Measurements from ENCODE around the gene BEND3. TPM values are rescaled to one million over a fixed set of nuclear protein-coding genes. Genes with fewer than 3 reads are reported as not detected.
"Not testable (repeated sequence)": the region's sequence is repeated elsewhere in the genome, so short reads cannot be mapped to it uniquely, and the experiment has no call there.

BEND3 gene
- total RNA-seq, 1 experiment from 2014 or later: 7.7 TPM

DNA sequence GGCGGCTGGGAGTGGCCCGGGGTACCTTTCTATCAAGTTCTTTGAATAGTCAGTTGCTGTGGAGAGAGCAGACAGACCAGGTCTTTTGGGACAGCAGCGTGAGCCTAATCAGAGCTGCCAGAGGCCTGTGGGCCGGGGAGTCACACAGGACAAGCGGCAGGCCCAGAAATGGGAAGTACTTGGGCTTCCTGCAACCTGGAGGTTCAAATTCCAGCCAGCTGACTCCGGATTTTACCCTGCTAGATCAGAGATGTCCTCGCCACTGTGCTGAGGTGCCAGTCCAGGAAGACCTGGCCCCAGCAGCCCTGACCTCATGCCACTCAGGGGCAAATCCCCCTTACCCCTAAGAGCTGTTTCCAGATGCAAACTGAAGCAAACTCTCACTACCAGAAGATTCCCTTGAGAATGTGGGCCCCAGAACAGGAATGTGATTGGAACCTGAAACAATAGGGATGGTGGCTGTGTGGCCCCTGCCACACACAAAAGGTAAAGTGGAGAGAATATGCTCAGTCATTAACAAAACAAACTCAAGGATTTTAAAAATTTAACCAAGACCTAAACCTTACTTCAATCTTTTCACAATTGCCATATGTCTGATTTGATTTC, 9.7 kb downstream of the BEND3 start:
- Histone ChIP-seq H3K9me3 (ENCODE audit: low read length) (no peaks in the 10 kb centered on the region), H3K9me2 (replicated peaks; ENCODE audit: insufficient read depth, low read length) (no peaks in the 10 kb centered on the region), H4K20me1 (ENCODE audit: insufficient read depth, low read depth, low read length) (no peaks in the 10 kb centered on the region), H3K27me3 (ENCODE audit: low read length) (no peaks in the 10 kb centered on the region), H3K27ac (ENCODE audit: low read length) (no peak overlapping the region), H2AFZ (ENCODE audit: low read length) (no peak overlapping the region), H3K79me2 (ENCODE audit: low read length) (peaks cover 72% of the 10 kb centered on the region), H3K36me3 (ENCODE audit: insufficient read depth, low read length) (no peaks in the 10 kb centered on the region), H3K9ac (ENCODE audit: low read length) (no peak overlapping the region), H3K4me1 (ENCODE audit: low read length) (peaks cover 43% of the 10 kb centered on the region), H3K4me2 (ENCODE audit: low read depth, low read length, poor library complexity, severe bottlenecking) (no peak overlapping the region), H3K4me3 (ENCODE audit: low read length) (no peak overlapping the region)
- DNase-seq: no peak

DNA sequence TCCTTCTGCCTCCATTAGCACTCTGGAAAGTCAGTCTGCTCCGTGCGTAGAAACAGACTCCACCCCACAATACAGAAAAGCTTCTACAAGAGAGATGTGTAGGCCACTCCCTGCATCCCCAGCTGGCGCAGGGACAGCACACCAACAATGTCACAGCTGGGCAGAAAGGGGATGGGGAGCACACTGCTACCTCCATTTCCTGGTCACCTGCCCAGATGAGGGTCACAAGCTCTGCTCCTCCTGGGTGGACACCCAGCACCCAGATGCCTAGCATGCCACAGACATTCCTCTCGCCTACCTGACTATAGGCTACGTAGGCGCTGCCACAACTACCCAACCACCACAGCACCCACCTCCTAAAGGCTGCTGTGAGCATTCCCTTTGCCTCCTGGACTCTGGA, 12.2 kb downstream of the BEND3 start:
- Histone ChIP-seq H3K36me3 (ENCODE audit: insufficient read depth, low read length) (no peaks in the 10 kb centered on the region), H3K79me2 (ENCODE audit: low read length) (peaks cover 70% of the 10 kb centered on the region), H3K4me2 (ENCODE audit: low read depth, low read length, poor library complexity, severe bottlenecking) (peak overlapping the region; percentile 42), H3K9me2 (replicated peaks; ENCODE audit: insufficient read depth, low read length) (no peaks in the 10 kb centered on the region), H3K4me1 (ENCODE audit: low read length) (peaks cover 39% of the 10 kb centered on the region), H3K27ac (ENCODE audit: low read length) (peak overlapping the region; percentile 71), H2AFZ (ENCODE audit: low read length) (no peak overlapping the region), H3K27me3 (ENCODE audit: low read length) (no peaks in the 10 kb centered on the region), H3K4me3 (ENCODE audit: low read length) (no peak overlapping the region), H4K20me1 (ENCODE audit: insufficient read depth, low read depth, low read length) (no peaks in the 10 kb centered on the region), H3K9ac (ENCODE audit: low read length) (no peak overlapping the region), H3K9me3 (ENCODE audit: low read length) (no peaks in the 10 kb centered on the region)
- DNase-seq: no peak

DNA sequence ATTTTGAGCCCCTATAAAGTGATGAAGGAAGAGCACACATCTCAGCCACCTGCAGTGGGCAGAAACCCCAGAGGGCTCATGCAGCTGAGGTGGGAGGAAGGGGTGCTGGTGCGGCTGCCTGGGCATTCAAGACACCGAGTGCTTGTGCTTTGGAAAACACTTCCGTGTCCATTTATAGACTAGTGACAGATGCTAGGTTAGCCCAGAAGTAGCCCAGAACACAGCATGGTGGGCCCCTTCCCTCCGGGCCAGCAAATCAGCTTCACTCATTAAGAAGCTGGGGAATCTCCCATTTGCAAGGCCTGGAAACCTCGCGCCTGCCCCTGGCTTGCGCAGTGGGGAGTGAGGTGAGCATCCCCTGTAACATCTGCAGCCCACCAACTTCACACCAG, 12.9 kb downstream of the BEND3 start:
- Histone ChIP-seq H2AFZ (ENCODE audit: low read length) (no peak overlapping the region), H3K27ac (ENCODE audit: low read length) (peak overlapping the region; percentile 71), H3K9ac (ENCODE audit: low read length) (peak overlapping the region; percentile 36; the same call in 1 of the 2 replicates), H3K9me3 (ENCODE audit: low read length) (no peaks in the 10 kb centered on the region), H3K27me3 (ENCODE audit: low read length) (no peaks in the 10 kb centered on the region), H3K4me1 (ENCODE audit: low read length) (peaks cover 39% of the 10 kb centered on the region), H3K36me3 (ENCODE audit: insufficient read depth, low read length) (no peaks in the 10 kb centered on the region), H3K4me2 (ENCODE audit: low read depth, low read length, poor library complexity, severe bottlenecking) (peak overlapping the region; percentile 42), H3K4me3 (ENCODE audit: low read length) (peak overlapping the region; percentile 30; the same call in 1 of the 2 replicates), H3K9me2 (replicated peaks; ENCODE audit: insufficient read depth, low read length) (no peaks in the 10 kb centered on the region), H3K79me2 (ENCODE audit: low read length) (peaks cover 64% of the 10 kb centered on the region), H4K20me1 (ENCODE audit: insufficient read depth, low read depth, low read length) (no peaks in the 10 kb centered on the region)
- no peak for DNase-seq

DNA sequence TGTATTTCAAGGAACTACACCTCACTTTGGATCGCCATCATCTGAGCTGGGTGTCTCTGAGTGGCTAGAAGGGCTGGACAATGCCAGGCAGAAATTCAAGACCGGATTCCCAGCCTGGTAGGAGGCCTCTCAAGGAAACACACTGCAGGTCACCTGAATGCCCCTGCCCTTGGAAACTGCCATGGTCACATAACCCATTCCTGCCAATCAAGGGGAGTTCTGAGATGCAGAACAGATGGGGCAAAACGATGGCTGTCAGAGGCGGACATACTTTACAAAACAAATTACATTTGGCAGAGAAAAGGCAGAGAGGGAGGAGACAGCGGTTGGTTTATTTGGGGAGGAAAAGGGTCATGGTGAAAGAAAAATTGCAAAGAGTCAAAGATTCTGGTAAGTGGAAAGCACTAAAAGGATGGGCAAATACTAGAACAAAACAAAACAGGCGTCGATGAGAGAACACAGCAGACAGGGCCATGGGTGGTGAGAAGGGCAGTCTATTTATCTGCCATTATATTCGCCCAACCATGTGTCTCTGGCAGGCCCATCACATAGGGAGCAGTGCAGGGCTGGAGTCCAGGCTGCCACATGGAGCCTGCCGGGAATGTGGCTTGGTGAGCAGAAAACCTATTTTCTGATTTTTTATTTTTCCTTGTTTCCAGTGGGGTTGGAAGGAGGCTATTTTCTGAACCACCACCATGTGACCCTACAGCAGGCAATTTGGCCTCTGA, 13.5 kb downstream of the BEND3 start:
- Histone ChIP-seq H3K4me1 (ENCODE audit: low read length) (peaks cover 39% of the 10 kb centered on the region), H3K9me3 (ENCODE audit: low read length) (no peaks in the 10 kb centered on the region), H3K4me2 (ENCODE audit: low read depth, low read length, poor library complexity, severe bottlenecking) (peak overlapping the region; percentile 42), H3K9me2 (replicated peaks; ENCODE audit: insufficient read depth, low read length) (no peaks in the 10 kb centered on the region), H3K27ac (ENCODE audit: low read length) (peak overlapping the region; percentile 71), H3K79me2 (ENCODE audit: low read length) (peaks cover 64% of the 10 kb centered on the region), H4K20me1 (ENCODE audit: insufficient read depth, low read depth, low read length) (no peaks in the 10 kb centered on the region), H3K27me3 (ENCODE audit: low read length) (no peaks in the 10 kb centered on the region), H3K9ac (ENCODE audit: low read length) (peak overlapping the region; percentile 36; the same call in 1 of the 2 replicates), H2AFZ (ENCODE audit: low read length) (no peak overlapping the region), H3K4me3 (ENCODE audit: low read length) (peak overlapping the region; percentile 30; the same call in 1 of the 2 replicates), H3K36me3 (ENCODE audit: insufficient read depth, low read length) (no peaks in the 10 kb centered on the region)
- no peak for DNase-seq

DNA sequence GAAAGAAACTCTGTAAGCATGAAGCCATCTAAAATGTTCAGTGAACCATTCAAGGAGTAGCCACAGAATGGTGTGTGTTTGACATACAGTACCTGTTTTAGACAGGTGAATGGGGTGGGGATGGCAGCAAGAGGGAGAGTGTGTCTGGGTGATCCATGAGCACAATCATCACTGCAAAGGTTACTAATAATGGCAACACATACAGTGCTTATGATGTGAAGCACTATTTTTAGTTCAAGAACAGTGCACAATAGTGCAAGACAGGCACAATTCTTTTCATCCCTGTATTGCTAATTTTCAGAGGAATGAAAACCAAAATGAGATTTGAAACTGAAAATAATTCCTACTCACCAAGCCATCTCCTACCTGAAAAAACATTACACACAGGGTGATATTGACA, 14.1 kb downstream of the BEND3 start:
- no peak overlapping the region for H3K4me3 ChIP-seq (ENCODE audit: low read length)
- H3K9me3 ChIP-seq (ENCODE audit: low read length): no peaks in the 10 kb centered on the region
- no peaks in the 10 kb centered on the region for H3K9me2 ChIP-seq (replicated peaks; ENCODE audit: insufficient read depth, low read length)
- peaks cover 36% of the 10 kb centered on the region for H3K4me1 ChIP-seq (ENCODE audit: low read length)
- H2AFZ ChIP-seq (ENCODE audit: low read length): no peak overlapping the region
- peak overlapping the region; percentile 71 for H3K27ac ChIP-seq (ENCODE audit: low read length)
- H3K4me2 ChIP-seq (ENCODE audit: low read depth, low read length, poor library complexity, severe bottlenecking): peak overlapping the region; percentile 42
- no peaks in the 10 kb centered on the region for H3K36me3 ChIP-seq (ENCODE audit: insufficient read depth, low read length)
- no peaks in the 10 kb centered on the region for H4K20me1 ChIP-seq (ENCODE audit: insufficient read depth, low read depth, low read length)
- no peak for DNase-seq
- H3K9ac ChIP-seq (ENCODE audit: low read length): no peak overlapping the region
- H3K79me2 ChIP-seq (ENCODE audit: low read length): peaks cover 58% of the 10 kb centered on the region
- H3K27me3 ChIP-seq (ENCODE audit: low read length): no peaks in the 10 kb centered on the region

DNA sequence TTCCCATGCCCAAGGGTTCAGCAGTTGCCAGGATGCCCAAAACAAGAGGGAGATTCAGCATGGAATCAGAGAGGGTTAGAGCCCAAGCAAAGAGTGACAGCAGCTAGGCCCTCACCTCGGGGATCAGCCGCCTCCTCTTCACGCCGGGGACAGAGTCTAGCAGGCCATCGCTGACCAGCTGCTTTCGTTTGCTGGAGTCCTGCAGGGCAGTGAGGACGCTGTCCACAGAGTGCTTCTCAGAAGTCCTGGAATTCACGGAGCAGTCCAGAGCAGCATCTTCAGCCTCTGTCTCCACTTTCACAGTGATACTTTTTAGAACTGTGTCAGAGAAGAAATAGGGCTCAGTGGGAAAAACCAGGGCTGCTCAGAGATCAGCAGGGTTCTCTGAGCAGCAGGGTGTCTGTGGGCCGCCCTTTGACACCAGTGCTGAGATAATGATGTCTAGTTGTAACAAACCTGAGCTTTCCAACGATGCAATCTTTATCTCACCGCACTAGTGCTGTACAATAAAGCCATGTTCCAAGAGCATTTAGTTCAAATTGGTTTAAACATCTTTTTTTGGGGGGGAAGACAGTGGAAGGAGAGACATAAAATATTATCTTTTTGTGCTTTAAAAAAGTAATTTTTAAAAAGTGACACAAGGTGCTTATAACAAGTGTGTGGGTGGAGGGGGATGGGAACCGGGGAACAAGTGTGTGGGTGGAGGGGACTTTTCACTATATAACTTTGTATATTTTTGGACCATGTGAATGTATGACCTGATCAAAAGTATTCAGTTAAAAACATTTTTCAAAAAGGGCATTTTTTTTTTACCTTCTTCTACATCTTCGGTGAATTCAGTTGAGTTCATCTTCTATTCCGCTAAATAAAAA, 16.6 kb downstream of the BEND3 start:
- Histone ChIP-seq H3K9me2 (replicated peaks; ENCODE audit: insufficient read depth, low read length) (no peaks in the 10 kb centered on the region), H3K36me3 (ENCODE audit: insufficient read depth, low read length) (peaks cover 3% of the 10 kb centered on the region; the same call in 1 of the 2 replicates), H3K4me2 (ENCODE audit: low read depth, low read length, poor library complexity, severe bottlenecking) (no peak overlapping the region), H3K4me1 (ENCODE audit: low read length) (peaks cover 28% of the 10 kb centered on the region), H3K9ac (ENCODE audit: low read length) (no peak overlapping the region), H2AFZ (ENCODE audit: low read length) (no peak overlapping the region), H3K27me3 (ENCODE audit: low read length) (no peaks in the 10 kb centered on the region), H3K9me3 (ENCODE audit: low read length) (no peaks in the 10 kb centered on the region), H4K20me1 (ENCODE audit: insufficient read depth, low read depth, low read length) (no peaks in the 10 kb centered on the region), H3K27ac (ENCODE audit: low read length) (no peak overlapping the region), H3K4me3 (ENCODE audit: low read length) (no peak overlapping the region), H3K79me2 (ENCODE audit: low read length) (peaks cover 38% of the 10 kb centered on the region)
- DNase-seq: peak; percentile 29

DNA sequence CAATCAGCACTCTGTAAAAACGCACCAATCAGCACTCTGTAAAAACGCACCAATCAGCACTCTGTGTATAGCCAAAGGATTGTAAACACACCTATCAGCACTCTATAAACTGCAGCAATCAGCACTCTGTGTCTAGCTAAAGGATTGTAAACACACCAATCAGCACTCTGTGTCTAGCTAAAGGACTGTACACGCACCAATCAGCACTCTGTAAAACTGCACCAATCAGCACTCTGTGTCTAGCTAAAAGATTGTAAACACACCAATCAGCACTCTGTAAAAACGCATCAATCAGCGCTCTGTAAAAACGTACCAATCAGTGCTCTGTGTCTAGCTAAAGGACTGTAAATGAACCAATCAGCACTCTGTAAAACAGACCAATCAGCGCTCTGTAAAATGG, 30.9 kb downstream of the BEND3 start:
- H3K79me2 ChIP-seq (ENCODE audit: low read length); H3K4me2 ChIP-seq (ENCODE audit: low read depth, low read length, poor library complexity, severe bottlenecking); H3K4me3 ChIP-seq (ENCODE audit: low read length); H3K4me1 ChIP-seq (ENCODE audit: low read length); H3K9ac ChIP-seq (ENCODE audit: low read length); H3K27me3 ChIP-seq (ENCODE audit: low read length); H2AFZ ChIP-seq (ENCODE audit: low read length); H4K20me1 ChIP-seq (ENCODE audit: insufficient read depth, low read depth, low read length); DNase-seq; H3K36me3 ChIP-seq (ENCODE audit: insufficient read depth, low read length); H3K9me2 ChIP-seq (replicated peaks; ENCODE audit: insufficient read depth, low read length); H3K9me3 ChIP-seq (ENCODE audit: low read length); H3K27ac ChIP-seq (ENCODE audit: low read length): not testable (repeated sequence)

DNA sequence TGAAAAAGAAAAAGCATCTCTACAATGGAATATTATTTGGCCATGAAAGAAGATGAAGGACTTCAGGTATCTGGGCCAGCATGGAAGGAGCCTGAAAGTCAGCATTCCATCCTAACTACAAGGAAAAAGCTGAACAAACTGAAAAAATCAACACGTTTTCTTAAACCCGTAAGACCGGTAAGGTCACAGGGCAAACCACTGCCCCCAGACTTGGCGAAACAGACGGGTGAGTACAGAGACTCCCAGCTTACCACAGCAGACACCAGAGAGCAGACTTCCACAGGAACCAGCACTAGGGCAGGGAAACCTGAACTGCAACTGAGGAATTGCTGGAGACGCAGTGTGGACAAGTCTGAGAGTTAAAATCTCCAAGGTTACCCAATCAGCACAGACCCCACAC, 31.4 kb downstream of the BEND3 start:
- Histone ChIP-seq H3K36me3 (ENCODE audit: insufficient read depth, low read length) (peaks cover 10% of the 10 kb centered on the region), H2AFZ (ENCODE audit: low read length) (no peak overlapping the region), H3K27me3 (ENCODE audit: low read length) (no peaks in the 10 kb centered on the region), H3K79me2 (ENCODE audit: low read length) (no peaks in the 10 kb centered on the region), H3K4me2 (ENCODE audit: low read depth, low read length, poor library complexity, severe bottlenecking) (no peak overlapping the region), H3K9me3 (ENCODE audit: low read length) (no peaks in the 10 kb centered on the region), H3K4me1 (ENCODE audit: low read length) (no peaks in the 10 kb centered on the region), H3K4me3 (ENCODE audit: low read length) (no peak overlapping the region), H3K9me2 (replicated peaks; ENCODE audit: insufficient read depth, low read length) (no peaks in the 10 kb centered on the region), H3K27ac (ENCODE audit: low read length) (no peak overlapping the region), H3K9ac (ENCODE audit: low read length) (no peak overlapping the region), H4K20me1 (ENCODE audit: insufficient read depth, low read depth, low read length) (no peaks in the 10 kb centered on the region)
- no peak for DNase-seq

Data from Karpas-422 (cell line).